HUES64 (cell line): Measurements from ENCODE around the gene PCSK7.

Experiments used
- H3K27ac ChIP-seq: 2 replicates; pipeline ENCODE4 v1.7.0; 2013; ENCODE audit warnings: low read depth, low read length, inconsistent platforms
- H3K27me3 ChIP-seq: 2 replicates; pipeline ENCODE4 v1.6.1; 2013; ENCODE audit warnings: mild to moderate bottlenecking, low read length; ENCODE audit not compliant: insufficient read depth
- H3K36me3 ChIP-seq: 2 replicates; pipeline ENCODE4 v1.6.1; 2013; ENCODE audit warnings: mild to moderate bottlenecking, low read length; ENCODE audit not compliant: insufficient read depth
- H3K4me1 ChIP-seq: 2 replicates; pipeline ENCODE4 v1.6.1; 2013; ENCODE audit warnings: mild to moderate bottlenecking, low read length, moderate library complexity; ENCODE audit not compliant: insufficient read depth
- H3K4me3 ChIP-seq: 2 replicates; pipeline ENCODE4 v1.5.1; 2013; ENCODE audit warnings: mild to moderate bottlenecking, low read length, moderate library complexity
- H3K9ac ChIP-seq: 2 replicates; pipeline ENCODE4 v1.6.1; 2013; ENCODE audit warnings: mild to moderate bottlenecking, low read depth, low read length
- H3K9me3 ChIP-seq: 2 replicates; pipeline ENCODE4 v1.6.1; 2013; ENCODE audit warnings: low read depth, low read length; ENCODE audit not compliant: insufficient read depth
- WGBS: fragments of 150-250, 120-280 bp; methylation state at CpG from one replicate; pipeline ENCODE4 v1.1.7; 2013; ENCODE audit warnings: missing lambda C conversion rate; 5-methylcytosine and 5-hydroxymethylcytosine counted together

Gene PCSK7

DNA sequence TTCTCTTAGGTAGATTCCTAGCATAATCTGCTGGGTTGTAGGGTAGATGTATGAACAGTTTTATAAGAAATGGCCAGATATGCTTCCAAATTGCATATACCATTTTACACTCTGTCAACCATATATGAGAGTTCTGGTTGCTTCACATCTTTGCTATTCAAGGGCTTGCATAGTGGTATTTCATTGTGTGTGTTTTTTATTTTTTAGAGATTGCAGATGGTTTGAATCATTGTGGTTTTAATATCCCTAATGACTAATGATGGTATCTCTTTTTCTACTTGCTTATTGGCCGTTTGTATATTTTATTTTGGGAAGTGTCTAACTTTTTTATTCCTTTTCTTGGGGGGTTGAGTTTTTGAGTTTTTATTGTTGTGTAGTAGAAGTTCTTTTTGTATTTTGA is 27.5 kb upstream of the PCSK7 start:
- WGBS = 82% methylated on average over 1 of the region's 1 CpG
- no peaks in the 10 kb centered on the region for H3K9me3 ChIP-seq
- H3K27ac ChIP-seq = no peak overlapping the region
- no peaks in the 10 kb centered on the region for H3K4me1 ChIP-seq
- H3K27me3 ChIP-seq = no peaks in the 10 kb centered on the region
- H3K36me3 ChIP-seq = peaks cover 47% of the 10 kb centered on the region
- no peak overlapping the region for H3K4me3 ChIP-seq
- H3K9ac ChIP-seq = no peak overlapping the region

DNA sequence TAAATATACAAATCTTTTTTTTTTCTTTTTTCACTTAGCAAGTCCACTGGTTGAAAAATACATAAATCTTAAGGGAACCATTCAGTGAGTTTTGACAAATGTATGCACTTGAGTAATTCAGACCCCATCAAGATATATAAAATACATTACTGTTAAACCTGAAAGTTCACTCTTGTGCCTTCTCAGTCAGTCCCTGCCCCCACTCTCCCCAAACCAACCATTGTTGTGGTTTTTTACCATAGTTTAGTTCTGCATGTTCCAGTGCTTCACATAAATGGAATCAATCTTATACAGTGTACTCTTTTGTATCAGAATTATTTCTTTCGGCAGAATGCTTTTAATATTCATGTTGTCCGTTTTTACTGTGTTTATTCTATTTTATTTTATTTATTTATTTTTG is 26.7 kb upstream of the PCSK7 start:
- no peak overlapping the region for H3K4me3 ChIP-seq
- no peaks in the 10 kb centered on the region for H3K9me3 ChIP-seq
- H3K27me3 ChIP-seq = no peaks in the 10 kb centered on the region
- H3K4me1 ChIP-seq = no peaks in the 10 kb centered on the region
- H3K36me3 ChIP-seq = peaks cover 53% of the 10 kb centered on the region
- WGBS = no CpG with 5 or more reads among the region's 2 CpGs
- H3K9ac ChIP-seq = no peak overlapping the region
- H3K27ac ChIP-seq = no peak overlapping the region

DNA sequence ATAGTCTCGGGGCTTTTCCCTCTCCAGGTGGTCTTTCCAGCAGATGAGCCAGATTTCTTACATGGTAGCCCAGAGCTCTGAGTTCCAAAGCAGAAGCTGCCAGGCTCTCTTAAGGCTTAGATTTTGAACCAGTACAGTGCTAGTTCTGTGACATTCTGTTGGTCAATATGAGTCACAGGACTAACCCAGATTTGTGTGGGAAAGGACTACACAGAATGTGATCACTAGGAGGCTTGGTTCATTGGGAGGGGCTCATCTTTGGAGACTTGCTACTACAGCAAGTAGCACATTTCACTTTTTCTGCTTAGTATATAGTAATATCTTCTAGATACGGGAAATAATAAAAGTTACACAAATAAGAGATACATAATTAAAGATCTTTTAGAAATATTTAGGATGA is 24.7 kb upstream of the PCSK7 start:
- Histone ChIP-seq H3K4me3 (no peak overlapping the region), H3K36me3 (peaks cover 53% of the 10 kb centered on the region), H3K9ac (no peak overlapping the region), H3K27ac (no peak overlapping the region), H3K27me3 (no peaks in the 10 kb centered on the region), H3K9me3 (no peaks in the 10 kb centered on the region), H3K4me1 (no peaks in the 10 kb centered on the region)
- WGBS = 91% methylated on average over 1 of the region's 2 CpGs

DNA sequence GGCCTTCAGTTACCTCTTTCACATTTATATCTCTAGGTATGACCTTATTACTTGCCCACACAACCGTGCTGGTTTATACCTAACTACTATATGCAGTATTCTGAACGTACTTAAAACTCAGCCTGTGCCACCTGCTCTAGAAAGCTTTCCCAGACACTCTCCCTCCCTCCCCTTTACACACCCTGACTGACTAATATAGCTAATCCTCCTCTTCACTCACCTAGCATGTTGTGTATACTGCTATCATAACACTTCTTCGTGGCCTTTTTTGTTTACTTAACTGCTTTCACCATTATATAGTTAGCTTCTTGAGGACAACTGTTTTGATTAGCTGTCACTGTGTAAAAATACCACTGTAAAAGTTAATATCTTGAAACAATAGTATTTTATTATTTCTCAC is 24.1 kb upstream of the PCSK7 start:
- H3K27ac ChIP-seq = no peak overlapping the region
- no peaks in the 10 kb centered on the region for H3K9me3 ChIP-seq
- H3K4me3 ChIP-seq = no peak overlapping the region
- peaks cover 49% of the 10 kb centered on the region for H3K36me3 ChIP-seq
- H3K27me3 ChIP-seq = no peaks in the 10 kb centered on the region
- H3K9ac ChIP-seq = no peak overlapping the region
- H3K4me1 ChIP-seq = no peaks in the 10 kb centered on the region
- 91% methylated on average over 3 of the region's 3 CpGs for WGBS

DNA sequence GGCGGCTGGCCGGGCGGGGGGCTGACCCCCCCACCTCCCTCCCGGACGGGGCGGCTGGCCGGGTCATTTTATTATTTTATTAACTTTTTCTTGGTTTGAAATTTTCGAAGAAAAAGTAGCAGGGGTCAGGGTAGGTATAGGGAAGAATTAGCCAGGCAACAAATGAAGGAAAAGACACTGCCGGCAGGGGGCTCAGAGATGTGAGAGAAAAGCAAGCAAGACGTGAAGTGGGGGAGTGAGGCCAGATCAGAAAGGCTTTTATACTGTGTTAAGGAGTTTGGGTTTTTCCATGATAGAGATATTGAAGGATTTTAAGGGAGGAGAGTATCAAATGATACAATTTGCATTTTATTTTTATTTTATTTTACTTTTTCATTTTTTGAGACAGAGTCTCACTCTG is 19.6 kb upstream of the PCSK7 start:
- Histone ChIP-seq H3K36me3 (peaks cover 67% of the 10 kb centered on the region), H3K9ac (no peak overlapping the region), H3K27me3 (no peaks in the 10 kb centered on the region), H3K4me3 (no peak overlapping the region), H3K27ac (no peak overlapping the region), H3K4me1 (0 out of 2 replicates have a peak, but pooled peaks cover 2% of the 10 kb centered on the region), H3K9me3 (no peaks in the 10 kb centered on the region)
- 83% methylated on average over 3 of the region's 10 CpGs for WGBS

DNA sequence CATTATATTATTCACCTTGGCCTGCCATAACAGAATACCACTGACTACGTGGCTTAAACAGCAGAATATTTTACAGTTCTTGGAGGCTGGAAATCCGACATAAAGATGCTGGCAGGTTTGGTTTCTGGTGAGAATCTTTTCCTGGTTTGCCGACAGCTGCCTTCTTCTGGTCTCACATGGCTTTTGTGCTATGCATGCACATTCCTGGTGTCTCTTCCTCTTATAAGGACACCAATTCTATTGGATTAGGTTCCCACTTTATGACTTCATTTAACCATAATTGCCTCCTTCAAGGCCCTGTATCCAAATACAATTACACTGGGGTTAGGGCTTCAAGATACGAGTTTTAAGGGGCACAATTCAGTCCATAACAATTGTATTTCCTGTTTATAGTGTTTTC is 17.7 kb upstream of the PCSK7 start:
- 0 out of 2 replicates have a peak overlapping the region, but pooled peaks have one; percentile 18 for H3K27ac ChIP-seq
- H3K9me3 ChIP-seq = no peaks in the 10 kb centered on the region
- no peaks in the 10 kb centered on the region for H3K27me3 ChIP-seq
- WGBS = 94% methylated on average over 4 of the region's 4 CpGs
- H3K36me3 ChIP-seq = peaks cover 68% of the 10 kb centered on the region
- no peak overlapping the region for H3K9ac ChIP-seq
- 0 out of 2 replicates have a peak, but pooled peaks cover 2% of the 10 kb centered on the region for H3K4me1 ChIP-seq
- H3K4me3 ChIP-seq = no peak overlapping the region

DNA sequence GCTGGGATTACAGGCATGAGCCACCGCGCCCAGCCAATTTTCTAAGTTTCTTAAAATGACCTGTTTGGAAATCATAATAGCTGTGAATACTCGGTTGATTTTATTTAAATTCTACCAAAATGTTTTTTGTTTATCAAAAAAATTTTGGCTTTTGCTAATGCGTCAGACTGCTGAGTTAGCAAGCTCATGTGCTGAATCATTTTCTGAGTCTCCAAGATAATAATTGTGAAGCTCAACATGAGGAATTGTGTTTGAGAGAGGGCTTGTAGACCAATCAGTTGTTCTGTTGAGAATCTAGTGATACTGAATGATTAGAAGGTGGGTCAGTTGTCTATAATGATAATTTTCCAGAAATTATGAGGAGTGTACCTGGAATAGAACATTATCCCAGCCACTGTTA is 16.5 kb upstream of the PCSK7 start:
- Histone ChIP-seq H3K36me3 (peaks cover 72% of the 10 kb centered on the region), H3K27ac (no peak overlapping the region), H3K27me3 (no peaks in the 10 kb centered on the region), H3K4me1 (0 out of 2 replicates have a peak, but pooled peaks cover 2% of the 10 kb centered on the region), H3K9me3 (no peaks in the 10 kb centered on the region), H3K9ac (no peak overlapping the region), H3K4me3 (no peak overlapping the region)
- WGBS = 96% methylated on average over 4 of the region's 4 CpGs

DNA sequence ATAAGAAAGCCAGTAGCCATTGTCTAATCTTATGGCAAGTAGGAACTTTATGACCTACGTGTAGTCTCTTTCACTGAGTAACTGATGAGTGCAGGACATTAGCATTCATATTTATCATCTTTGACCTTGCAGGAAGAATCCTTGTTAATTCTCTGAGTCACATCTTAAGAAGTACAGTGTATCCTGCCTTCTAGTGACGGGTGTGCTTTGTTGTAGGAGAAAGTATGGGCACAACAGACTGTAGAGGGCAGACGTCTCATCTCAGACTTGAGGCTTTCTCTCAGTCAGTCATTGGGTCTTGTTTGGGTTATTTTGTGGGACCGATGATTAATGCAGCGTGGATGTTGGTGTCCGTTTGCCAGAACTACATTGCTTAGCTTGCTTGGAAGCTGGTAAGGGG is 7.4 kb upstream of the PCSK7 start:
- Histone ChIP-seq H3K36me3 (peaks cover 65% of the 10 kb centered on the region), H3K4me3 (no peak overlapping the region), H3K4me1 (no peaks in the 10 kb centered on the region), H3K27ac (no peak overlapping the region), H3K27me3 (no peaks in the 10 kb centered on the region), H3K9me3 (no peaks in the 10 kb centered on the region), H3K9ac (no peak overlapping the region)
- 89% methylated on average over 6 of the region's 6 CpGs for WGBS

DNA sequence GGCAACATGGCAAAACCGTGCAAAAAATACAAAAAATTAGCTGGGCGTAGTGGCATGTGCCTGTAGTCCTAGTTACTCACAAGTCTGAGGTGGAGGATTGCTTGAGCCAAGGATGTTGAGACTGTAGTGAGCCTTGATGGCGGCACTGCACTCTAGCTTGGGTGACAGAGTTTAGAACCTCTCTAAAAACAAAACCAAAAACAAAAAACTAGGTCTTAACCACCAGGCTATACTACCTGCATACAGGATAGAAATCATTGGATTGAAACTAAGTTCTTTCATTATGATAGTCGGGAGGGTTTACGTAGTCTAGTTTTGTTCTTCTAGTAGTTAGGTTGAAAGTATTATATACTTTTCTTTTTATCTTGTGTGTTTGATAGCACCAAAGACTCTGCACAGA is 6.3 kb upstream of the PCSK7 start:
- no peak overlapping the region for H3K27ac ChIP-seq
- no peaks in the 10 kb centered on the region for H3K9me3 ChIP-seq
- H3K36me3 ChIP-seq = peaks cover 55% of the 10 kb centered on the region
- WGBS = 97% methylated on average over 4 of the region's 5 CpGs
- peaks cover 7% of the 10 kb centered on the region; the same call in 1 of the 2 replicates for H3K4me1 ChIP-seq
- no peaks in the 10 kb centered on the region for H3K27me3 ChIP-seq
- H3K4me3 ChIP-seq = no peak overlapping the region
- no peak overlapping the region for H3K9ac ChIP-seq

DNA sequence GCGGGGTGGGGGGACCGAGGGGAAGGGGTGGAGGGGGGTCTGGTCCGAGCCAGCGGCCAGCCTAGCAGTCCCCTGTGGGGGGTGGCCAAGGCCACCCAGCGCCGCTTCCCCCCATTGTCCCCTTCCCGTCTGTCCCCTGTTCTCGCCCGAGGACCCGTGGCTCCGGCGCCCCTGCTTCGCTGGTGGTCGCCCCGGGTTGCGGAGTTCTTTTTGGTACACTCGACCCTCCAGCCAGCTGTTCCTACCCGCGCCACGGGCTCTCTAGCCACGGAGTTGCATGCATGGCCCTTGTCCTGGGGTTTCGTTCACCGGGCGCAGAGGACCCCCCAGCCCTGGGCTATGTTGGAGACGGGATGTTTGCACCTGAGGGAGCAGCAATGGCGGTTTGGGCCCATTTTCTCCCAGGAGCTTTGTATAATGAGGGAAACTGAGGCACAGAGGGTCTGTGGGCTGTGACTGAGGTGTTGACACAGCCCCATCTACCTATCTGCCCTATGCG is 1.1 kb upstream of the PCSK7 start:
- H3K9ac ChIP-seq = peak overlapping the region; percentile 86
- peaks cover 16% of the 10 kb centered on the region for H3K4me1 ChIP-seq
- no peaks in the 10 kb centered on the region for H3K9me3 ChIP-seq
- peaks cover 34% of the 10 kb centered on the region for H3K36me3 ChIP-seq
- H3K4me3 ChIP-seq = peak overlapping the region; percentile 88
- H3K27me3 ChIP-seq = no peaks in the 10 kb centered on the region
- under 1% methylated on average over 24 of the region's 27 CpGs for WGBS
- H3K27ac ChIP-seq = peak overlapping the region; percentile 53; the same call in 1 of the 2 replicates

DNA sequence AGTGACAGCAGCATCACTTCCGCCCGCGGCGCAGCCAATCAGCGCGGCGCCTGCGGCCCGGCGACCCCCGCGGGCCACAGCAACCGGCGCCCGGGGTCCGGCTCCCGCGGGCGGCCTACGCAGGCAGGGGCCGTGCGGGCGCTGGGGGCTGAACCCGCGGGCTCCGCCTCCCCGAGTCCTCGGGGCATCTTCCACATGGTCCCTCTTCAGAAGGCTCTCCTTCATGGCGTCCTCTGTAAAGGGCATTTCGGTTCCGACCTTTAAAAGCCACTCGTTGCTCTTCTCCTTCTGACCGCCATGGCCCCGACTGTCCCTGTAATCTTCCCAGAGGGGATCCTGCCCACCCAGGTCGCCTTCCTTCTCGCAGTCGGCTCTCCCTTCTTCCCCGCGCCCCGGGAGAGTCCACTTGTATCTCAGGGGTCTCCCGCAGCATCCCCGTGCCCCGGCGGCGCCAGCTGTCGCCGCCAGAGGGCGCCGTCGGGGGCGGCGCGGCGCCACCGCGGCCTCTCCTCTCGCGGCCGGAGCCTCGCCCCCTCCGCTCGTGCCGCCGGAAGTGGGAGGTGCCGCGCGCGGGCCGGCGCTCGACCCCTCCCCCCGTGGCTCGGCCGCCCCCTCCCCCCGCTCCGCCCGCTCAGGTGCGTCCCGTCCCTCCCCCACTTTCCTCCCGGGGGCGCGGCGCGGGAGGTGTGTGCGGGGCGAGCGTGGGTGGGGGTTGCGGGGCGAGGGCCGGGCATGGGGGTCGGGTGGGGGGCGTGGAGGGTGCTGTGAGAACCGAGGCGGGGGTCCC is 412 bp upstream of the PCSK7 start, which contains the start of gene RNF214:
Gene RNF214 (plus strand): TSS at position 580 of the 787 bp plus-strand sequence. CDS start 1,602 bp downstream, outside the sequence.
- Histone ChIP-seq H3K27ac (peak within 1 kb of the TSS; percentile 73; the same call in 1 of the 2 replicates), H3K9ac (peak within 1 kb of the TSS; percentile 86), H3K9me3 (no peaks in the 10 kb centered on the region), H3K4me3 (peak within 1 kb of the TSS; percentile 99), H3K36me3 (peaks cover 38% of the 10 kb centered on the region), H3K4me1 (peaks cover 16% of the 10 kb centered on the region), H3K27me3 (no peaks in the 10 kb centered on the region)
- under 1% methylated on average over 64 of the region's 94 CpGs for WGBS
